ENCODE results near the gene NTHL1. TPM values are rescaled to one million over a fixed set of nuclear protein-coding genes. Genes with fewer than 3 reads are reported as not detected.

NTHL1 gene
- total RNA-seq, 1 experiment from 2014 or later, result 93.3 TPM

DNA sequence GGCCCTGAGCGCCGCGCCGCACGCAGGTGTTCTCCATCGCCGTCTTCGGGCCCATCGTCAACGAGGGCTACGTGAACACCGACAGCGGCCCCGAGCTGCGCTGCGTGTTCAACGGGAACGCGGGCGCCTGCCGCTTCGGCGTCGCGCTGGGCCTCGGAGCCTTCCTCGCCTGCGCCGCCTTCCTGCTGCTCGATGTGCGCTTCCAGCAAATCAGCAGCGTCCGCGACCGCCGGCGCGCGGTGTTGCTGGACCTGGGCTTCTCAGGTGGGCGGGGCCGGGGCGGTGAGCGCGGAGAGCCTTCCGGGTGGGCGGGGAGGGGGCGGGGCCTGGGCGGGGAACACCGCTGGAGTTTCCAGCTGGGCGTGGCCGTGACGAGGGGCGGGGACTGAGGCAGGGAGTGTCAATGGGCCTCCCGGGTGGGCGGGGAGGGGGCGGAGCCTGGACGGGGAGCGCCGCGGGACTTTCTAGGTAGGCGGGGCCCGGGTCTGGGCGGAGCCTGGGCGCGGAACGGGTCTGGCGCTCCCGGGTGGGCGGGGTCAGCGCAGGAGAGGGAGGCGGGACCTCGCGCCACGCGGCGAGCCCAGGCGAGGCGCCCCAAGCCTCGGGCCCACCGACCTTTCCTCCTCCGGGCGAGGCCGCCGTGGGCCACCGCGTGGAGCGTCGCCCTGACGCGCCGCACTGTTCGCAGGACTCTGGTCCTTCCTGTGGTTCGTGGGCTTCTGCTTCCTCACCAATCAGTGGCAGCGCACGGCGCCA, 55.5 kb downstream of the NTHL1 start (continued):
- TF ChIP-seq, protein P1, sequence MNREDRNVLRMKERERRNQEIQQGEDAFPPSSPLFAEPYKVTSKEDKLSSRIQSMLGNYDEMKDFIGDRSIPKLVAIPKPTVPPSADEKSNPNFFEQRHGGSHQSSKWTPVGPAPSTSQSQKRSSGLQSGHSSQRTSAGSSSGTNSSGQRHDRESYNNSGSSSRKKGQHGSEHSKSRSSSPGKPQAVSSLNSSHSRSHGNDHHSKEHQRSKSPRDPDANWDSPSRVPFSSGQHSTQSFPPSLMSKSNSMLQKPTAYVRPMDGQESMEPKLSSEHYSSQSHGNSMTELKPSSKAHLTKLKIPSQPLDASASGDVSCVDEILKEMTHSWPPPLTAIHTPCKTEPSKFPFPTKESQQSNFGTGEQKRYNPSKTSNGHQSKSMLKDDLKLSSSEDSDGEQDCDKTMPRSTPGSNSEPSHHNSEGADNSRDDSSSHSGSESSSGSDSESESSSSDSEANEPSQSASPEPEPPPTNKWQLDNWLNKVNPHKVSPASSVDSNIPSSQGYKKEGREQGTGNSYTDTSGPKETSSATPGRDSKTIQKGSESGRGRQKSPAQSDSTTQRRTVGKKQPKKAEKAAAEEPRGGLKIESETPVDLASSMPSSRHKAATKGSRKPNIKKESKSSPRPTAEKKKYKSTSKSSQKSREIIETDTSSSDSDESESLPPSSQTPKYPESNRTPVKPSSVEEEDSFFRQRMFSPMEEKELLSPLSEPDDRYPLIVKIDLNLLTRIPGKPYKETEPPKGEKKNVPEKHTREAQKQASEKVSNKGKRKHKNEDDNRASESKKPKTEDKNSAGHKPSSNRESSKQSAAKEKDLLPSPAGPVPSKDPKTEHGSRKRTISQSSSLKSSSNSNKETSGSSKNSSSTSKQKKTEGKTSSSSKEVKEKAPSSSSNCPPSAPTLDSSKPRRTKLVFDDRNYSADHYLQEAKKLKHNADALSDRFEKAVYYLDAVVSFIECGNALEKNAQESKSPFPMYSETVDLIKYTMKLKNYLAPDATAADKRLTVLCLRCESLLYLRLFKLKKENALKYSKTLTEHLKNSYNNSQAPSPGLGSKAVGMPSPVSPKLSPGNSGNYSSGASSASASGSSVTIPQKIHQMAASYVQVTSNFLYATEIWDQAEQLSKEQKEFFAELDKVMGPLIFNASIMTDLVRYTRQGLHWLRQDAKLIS (CRISPR knock-in tag; IDR thresholded peaks at IDR 0.05; ENCODE audit: borderline replicate concordance), result 0 out of 2 replicates have a peak, but pooled peaks have one; percentile 51
- TF ChIP-seq, protein P2, sequence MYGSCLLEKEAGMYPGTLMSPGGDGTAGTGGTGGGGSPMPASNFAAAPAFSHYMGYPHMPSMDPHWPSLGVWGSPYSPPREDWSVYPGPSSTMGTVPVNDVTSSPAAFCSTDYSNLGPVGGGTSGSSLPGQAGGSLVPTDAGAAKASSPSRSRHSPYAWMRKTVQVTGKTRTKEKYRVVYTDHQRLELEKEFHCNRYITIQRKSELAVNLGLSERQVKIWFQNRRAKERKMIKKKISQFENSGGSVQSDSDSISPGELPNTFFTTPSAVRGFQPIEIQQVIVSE (CRISPR knock-in tag; IDR thresholded peaks at IDR 0.05; ENCODE audit: borderline replicate concordance), result no peak
- TF ChIP-seq, protein P3, sequence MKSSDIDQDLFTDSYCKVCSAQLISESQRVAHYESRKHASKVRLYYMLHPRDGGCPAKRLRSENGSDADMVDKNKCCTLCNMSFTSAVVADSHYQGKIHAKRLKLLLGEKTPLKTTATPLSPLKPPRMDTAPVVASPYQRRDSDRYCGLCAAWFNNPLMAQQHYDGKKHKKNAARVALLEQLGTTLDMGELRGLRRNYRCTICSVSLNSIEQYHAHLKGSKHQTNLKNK (CRISPR knock-in tag; IDR thresholded peaks at IDR 0.05), result no peak
- TF ChIP-seq NR2C2 (CRISPR knock-in tag; IDR thresholded peaks at IDR 0.05), result peak; percentile 76; the same call in 1 of the 2 replicates
- TF ChIP-seq SMAD3 (CRISPR knock-in tag; IDR thresholded peaks at IDR 0.05; ENCODE audit: borderline replicate concordance), result peak; percentile 92
- TF ChIP-seq ZNF416 (CRISPR knock-in tag; IDR thresholded peaks at IDR 0.05), result 0 out of 2 replicates have a peak, but pooled peaks have one; percentile 9
- peak; percentile 84; the same call in 1 of the 2 replicates for TF ChIP-seq CREB1 (CRISPR knock-in tag; IDR thresholded peaks at IDR 0.05)
- TF ChIP-seq, protein P4, sequence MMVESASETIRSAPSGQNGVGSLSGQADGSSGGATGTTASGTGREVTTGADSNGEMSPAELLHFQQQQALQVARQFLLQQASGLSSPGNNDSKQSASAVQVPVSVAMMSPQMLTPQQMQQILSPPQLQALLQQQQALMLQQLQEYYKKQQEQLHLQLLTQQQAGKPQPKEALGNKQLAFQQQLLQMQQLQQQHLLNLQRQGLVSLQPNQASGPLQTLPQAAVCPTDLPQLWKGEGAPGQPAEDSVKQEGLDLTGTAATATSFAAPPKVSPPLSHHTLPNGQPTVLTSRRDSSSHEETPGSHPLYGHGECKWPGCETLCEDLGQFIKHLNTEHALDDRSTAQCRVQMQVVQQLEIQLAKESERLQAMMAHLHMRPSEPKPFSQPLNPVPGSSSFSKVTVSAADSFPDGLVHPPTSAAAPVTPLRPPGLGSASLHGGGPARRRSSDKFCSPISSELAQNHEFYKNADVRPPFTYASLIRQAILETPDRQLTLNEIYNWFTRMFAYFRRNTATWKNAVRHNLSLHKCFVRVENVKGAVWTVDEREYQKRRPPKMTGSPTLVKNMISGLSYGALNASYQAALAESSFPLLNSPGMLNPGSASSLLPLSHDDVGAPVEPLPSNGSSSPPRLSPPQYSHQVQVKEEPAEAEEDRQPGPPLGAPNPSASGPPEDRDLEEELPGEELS (CRISPR knock-in tag; IDR thresholded peaks at IDR 0.05), result peak; percentile 97
- TF ChIP-seq, protein P5, sequence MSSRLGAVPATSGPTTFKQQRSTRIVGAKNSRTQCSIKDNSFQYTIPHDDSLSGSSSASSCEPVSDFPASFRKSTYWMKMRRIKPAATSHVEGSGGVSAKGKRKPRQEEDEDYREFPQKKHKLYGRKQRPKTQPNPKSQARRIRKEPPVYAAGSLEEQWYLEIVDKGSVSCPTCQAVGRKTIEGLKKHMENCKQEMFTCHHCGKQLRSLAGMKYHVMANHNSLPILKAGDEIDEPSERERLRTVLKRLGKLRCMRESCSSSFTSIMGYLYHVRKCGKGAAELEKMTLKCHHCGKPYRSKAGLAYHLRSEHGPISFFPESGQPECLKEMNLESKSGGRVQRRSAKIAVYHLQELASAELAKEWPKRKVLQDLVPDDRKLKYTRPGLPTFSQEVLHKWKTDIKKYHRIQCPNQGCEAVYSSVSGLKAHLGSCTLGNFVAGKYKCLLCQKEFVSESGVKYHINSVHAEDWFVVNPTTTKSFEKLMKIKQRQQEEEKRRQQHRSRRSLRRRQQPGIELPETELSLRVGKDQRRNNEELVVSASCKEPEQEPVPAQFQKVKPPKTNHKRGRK (CRISPR knock-in tag; IDR thresholded peaks at IDR 0.05; ENCODE audit: borderline replicate concordance), result no peak
- peak; percentile 96 for TF ChIP-seq RELA (CRISPR knock-in tag; IDR thresholded peaks at IDR 0.05; ENCODE audit: borderline replicate concordance)
- TF ChIP-seq, protein P6, sequence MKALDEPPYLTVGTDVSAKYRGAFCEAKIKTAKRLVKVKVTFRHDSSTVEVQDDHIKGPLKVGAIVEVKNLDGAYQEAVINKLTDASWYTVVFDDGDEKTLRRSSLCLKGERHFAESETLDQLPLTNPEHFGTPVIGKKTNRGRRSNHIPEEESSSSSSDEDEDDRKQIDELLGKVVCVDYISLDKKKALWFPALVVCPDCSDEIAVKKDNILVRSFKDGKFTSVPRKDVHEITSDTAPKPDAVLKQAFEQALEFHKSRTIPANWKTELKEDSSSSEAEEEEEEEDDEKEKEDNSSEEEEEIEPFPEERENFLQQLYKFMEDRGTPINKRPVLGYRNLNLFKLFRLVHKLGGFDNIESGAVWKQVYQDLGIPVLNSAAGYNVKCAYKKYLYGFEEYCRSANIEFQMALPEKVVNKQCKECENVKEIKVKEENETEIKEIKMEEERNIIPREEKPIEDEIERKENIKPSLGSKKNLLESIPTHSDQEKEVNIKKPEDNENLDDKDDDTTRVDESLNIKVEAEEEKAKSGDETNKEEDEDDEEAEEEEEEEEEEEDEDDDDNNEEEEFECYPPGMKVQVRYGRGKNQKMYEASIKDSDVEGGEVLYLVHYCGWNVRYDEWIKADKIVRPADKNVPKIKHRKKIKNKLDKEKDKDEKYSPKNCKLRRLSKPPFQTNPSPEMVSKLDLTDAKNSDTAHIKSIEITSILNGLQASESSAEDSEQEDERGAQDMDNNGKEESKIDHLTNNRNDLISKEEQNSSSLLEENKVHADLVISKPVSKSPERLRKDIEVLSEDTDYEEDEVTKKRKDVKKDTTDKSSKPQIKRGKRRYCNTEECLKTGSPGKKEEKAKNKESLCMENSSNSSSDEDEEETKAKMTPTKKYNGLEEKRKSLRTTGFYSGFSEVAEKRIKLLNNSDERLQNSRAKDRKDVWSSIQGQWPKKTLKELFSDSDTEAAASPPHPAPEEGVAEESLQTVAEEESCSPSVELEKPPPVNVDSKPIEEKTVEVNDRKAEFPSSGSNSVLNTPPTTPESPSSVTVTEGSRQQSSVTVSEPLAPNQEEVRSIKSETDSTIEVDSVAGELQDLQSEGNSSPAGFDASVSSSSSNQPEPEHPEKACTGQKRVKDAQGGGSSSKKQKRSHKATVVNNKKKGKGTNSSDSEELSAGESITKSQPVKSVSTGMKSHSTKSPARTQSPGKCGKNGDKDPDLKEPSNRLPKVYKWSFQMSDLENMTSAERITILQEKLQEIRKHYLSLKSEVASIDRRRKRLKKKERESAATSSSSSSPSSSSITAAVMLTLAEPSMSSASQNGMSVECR (CRISPR knock-in tag; IDR thresholded peaks at IDR 0.05; ENCODE audit: borderline replicate concordance), result peak; percentile 92
- TF ChIP-seq, protein P7, sequence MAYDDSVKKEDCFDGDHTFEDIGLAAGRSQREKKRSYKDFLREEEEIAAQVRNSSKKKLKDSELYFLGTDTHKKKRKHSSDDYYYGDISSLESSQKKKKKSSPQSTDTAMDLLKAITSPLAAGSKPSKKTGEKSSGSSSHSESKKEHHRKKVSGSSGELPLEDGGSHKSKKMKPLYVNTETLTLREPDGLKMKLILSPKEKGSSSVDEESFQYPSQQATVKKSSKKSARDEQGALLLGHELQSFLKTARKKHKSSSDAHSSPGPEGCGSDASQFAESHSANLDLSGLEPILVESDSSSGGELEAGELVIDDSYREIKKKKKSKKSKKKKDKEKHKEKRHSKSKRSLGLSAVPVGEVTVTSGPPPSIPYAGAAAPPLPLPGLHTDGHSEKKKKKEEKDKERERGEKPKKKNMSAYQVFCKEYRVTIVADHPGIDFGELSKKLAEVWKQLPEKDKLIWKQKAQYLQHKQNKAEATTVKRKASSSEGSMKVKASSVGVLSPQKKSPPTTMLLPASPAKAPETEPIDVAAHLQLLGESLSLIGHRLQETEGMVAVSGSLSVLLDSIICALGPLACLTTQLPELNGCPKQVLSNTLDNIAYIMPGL (CRISPR knock-in tag; IDR thresholded peaks at IDR 0.05), result 0 out of 2 replicates have a peak, but pooled peaks have one; percentile 8
- TF ChIP-seq, protein P8, sequence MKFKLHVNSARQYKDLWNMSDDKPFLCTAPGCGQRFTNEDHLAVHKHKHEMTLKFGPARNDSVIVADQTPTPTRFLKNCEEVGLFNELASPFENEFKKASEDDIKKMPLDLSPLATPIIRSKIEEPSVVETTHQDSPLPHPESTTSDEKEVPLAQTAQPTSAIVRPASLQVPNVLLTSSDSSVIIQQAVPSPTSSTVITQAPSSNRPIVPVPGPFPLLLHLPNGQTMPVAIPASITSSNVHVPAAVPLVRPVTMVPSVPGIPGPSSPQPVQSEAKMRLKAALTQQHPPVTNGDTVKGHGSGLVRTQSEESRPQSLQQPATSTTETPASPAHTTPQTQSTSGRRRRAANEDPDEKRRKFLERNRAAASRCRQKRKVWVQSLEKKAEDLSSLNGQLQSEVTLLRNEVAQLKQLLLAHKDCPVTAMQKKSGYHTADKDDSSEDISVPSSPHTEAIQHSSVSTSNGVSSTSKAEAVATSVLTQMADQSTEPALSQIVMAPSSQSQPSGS (CRISPR knock-in tag; IDR thresholded peaks at IDR 0.05; ENCODE audit: borderline replicate concordance, low read depth), result peak; percentile 92; the same call in 1 of the 2 replicates
- TF ChIP-seq NFE2L1 (CRISPR knock-in tag; IDR thresholded peaks at IDR 0.05), result peak; percentile 87; the same call in 1 of the 2 replicates
- peak; percentile 51; the same call in 1 of the 2 replicates for TF ChIP-seq ZNF263 (CRISPR knock-in tag; IDR thresholded peaks at IDR 0.05; ENCODE audit: low read depth)
- peak; percentile 91 for TF ChIP-seq TP53 (CRISPR knock-in tag; IDR thresholded peaks at IDR 0.05)
- TF ChIP-seq HMGA2 (CRISPR knock-in tag; IDR thresholded peaks at IDR 0.05), result no peak
- 0 out of 2 replicates have a peak, but pooled peaks have one; percentile 57 for TF ChIP-seq IRF2 (CRISPR knock-in tag; IDR thresholded peaks at IDR 0.05; ENCODE audit: borderline replicate concordance, low read depth)
- no peak for TF ChIP-seq OVOL2 (CRISPR knock-in tag; IDR thresholded peaks at IDR 0.05; ENCODE audit: borderline replicate concordance)
- peak; percentile 84; the same call in 1 of the 2 replicates for TF ChIP-seq ZNF219 (CRISPR knock-in tag; IDR thresholded peaks at IDR 0.05; ENCODE audit: borderline replicate concordance)
